Fibroblast of the aortic adventitia (primary cell): ENCODE measurements around the gene CAMTA1. TPM values are rescaled to one million over a fixed set of nuclear protein-coding genes. Genes with fewer than 3 reads are reported as not detected.
A peak's percentile ranks its signal among the peaks of the same experiment; 100 is the strongest.

Experiments
- DNase-seq: peaks from one replicate; pipeline ENCODE4 v3.0.0-alpha.2; 2010; ENCODE audit warnings: low read depth
- H3K4me3 ChIP-seq: 2 replicates; pipeline ENCODE4 v1.5.1; 2011; ENCODE audit warnings: low read depth, mild to moderate bottlenecking, control low read depth, low read length, moderate library complexity
- total RNA-seq: library from RNA; depleted of rRNA; stranded (reverse); fragments of >200 nt; gene quantifications from 2 replicates; pipeline ENCODE4 v1.2.3, GENCODE V29; 2012; ENCODE audit warnings: low replicate concordance
- TF ChIP-seq, protein P1 (sequence below): IDR thresholded peaks from 2 replicates; pipeline ENCODE4 v1.5.1; 2011; ENCODE audit warnings: mild to moderate bottlenecking, low read length, control low read depth, inconsistent platforms; ENCODE audit not compliant: insufficient read depth

CAMTA1 gene
- total RNA-seq, 1 donor, result 91.9 TPM

GRCh38 chr1:7482772-7483495 lies 697.7 kb downstream of the CAMTA1 start:
- H3K4me3 ChIP-seq, result no peak overlapping the region
- DNase-seq, result no peak
- TF ChIP-seq, protein P1, sequence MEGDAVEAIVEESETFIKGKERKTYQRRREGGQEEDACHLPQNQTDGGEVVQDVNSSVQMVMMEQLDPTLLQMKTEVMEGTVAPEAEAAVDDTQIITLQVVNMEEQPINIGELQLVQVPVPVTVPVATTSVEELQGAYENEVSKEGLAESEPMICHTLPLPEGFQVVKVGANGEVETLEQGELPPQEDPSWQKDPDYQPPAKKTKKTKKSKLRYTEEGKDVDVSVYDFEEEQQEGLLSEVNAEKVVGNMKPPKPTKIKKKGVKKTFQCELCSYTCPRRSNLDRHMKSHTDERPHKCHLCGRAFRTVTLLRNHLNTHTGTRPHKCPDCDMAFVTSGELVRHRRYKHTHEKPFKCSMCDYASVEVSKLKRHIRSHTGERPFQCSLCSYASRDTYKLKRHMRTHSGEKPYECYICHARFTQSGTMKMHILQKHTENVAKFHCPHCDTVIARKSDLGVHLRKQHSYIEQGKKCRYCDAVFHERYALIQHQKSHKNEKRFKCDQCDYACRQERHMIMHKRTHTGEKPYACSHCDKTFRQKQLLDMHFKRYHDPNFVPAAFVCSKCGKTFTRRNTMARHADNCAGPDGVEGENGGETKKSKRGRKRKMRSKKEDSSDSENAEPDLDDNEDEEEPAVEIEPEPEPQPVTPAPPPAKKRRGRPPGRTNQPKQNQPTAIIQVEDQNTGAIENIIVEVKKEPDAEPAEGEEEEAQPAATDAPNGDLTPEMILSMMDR, result no peak

GRCh38 chr1:7483634-7484383 lies 698.6 kb downstream of the CAMTA1 start:
- TF ChIP-seq, protein P1, result no peak
- no peak for DNase-seq
- no peak overlapping the region for H3K4me3 ChIP-seq

DNA sequence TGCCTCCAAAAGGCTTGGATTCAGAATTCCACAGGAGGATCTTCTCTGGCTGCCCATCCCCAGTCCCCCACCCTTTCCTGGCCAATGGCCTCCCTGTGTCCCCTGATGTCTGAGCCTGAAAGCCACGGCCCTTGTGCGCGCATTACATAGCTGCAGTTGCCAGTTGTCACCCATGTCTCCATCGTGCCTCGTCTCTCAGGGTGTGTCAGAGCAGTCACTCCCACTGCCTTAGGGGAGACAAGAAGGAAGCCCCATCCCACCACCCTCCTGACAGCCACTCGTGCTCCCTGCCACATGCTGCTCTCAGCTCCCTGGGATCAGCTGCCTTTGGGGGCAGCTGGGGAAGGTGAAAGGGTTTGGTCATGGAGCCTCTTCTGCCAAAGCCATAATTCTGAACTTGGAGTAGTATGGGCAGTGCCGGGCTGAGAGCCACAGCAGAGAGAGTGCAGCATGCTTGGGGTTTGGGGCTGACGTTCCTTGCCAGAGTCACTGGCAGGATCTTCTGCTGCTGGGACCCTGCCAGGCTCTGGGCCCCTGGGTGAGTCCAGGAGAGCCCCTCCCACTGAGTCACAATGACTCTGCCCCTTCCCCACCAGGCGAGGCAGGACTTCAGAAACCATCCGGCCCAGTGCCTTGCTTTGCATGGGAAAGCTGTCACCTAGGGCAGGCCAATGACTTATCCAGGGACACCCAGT lies 700.0 kb downstream of the CAMTA1 start:
- peak; percentile 13 for DNase-seq

DNA sequence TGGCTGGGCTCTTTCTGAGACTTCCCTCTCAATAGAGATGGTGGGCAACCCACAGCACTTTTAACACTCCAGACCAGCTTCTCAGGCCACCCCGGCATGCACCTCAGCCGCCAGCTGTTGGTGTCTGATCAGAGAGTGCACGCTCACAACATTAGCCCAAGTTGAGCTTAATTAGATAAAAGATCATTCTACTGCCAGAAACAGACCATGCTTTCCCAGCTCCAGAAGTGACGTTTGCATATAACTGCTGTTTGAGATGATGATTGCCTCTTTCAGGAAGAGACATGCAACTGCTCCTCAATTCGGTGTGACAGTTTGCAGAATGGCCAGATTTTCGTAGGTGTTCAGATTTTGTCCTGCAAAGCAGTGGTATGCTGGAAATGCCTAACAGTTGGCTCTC lies 700.6 kb downstream of the CAMTA1 start:
- DNase-seq, result no peak
- TF ChIP-seq, protein P1, result no peak
- H3K4me3 ChIP-seq, result no peak overlapping the region

More for the DNA sequence above, 700.0 kb downstream of the CAMTA1 start:
- no peak overlapping the region for H3K4me3 ChIP-seq
- TF ChIP-seq, protein P1, result no peak

- no peak overlapping the region for H3K4me3 ChIP-seq
- no peak for DNase-seq
- TF ChIP-seq, protein P1, result no peak
Observed at GRCh38 chr1:7487766-7488474, 702.7 kb downstream of the CAMTA1 start.

GRCh38 chr1:7488475-7488842 lies 703.2 kb downstream of the CAMTA1 start:
- DNase-seq, result no peak
- TF ChIP-seq, protein P1, result no peak
- H3K4me3 ChIP-seq, result no peak overlapping the region
